Psoas muscle (tissue), 8 donors: ENCODE data around the gene SPTBN5. TPM values are rescaled to one million over a fixed set of nuclear protein-coding genes. Genes with fewer than 3 reads are reported as not detected.

Experiments
- ATAC-seq, 4 donors: fragments of 200-7000 bp; cut with Tn5 transposase; one replicate each; pipeline ENCODE4 v1.9.1; 2020; ENCODE audit warnings: moderate library complexity in 3 of 4, mild to moderate bottlenecking in 2 of 4
- DNase-seq, 2 donors: peaks; one replicate each; pipeline ENCODE4 v3.0.0-alpha.2; 2020
- H3K27ac ChIP-seq: fragments of 200-600 bp; one replicate; pipeline ENCODE4 v1.8.0; 2022
- H3K27me3 ChIP-seq, 3 donors: fragments of 200-600 bp in 1 of 3; one replicate each; pipeline versions ENCODE4 v1.6.1 to v1.8.0; 2013 to 2022; ENCODE audit warnings: low read length in 2 of 3, mild to moderate bottlenecking in 2 of 3, moderate library complexity in 1 of 3; ENCODE audit not compliant: insufficient read depth in 3 of 3
- H3K36me3 ChIP-seq, 2 donors: fragments of 200-600 bp in 1 of 2; one replicate each; pipeline versions ENCODE4 v1.6.1 to v1.8.0; 2013 to 2022; ENCODE audit warnings: low read depth in 1 of 2, mild to moderate bottlenecking in 1 of 2, moderate library complexity in 1 of 2; ENCODE audit not compliant: insufficient read depth in 1 of 2
- H3K4me1 ChIP-seq: fragments of 200-600 bp; one replicate; pipeline ENCODE4 v1.8.0; 2022
- H3K4me3 ChIP-seq: fragments of 200-600 bp; one replicate; pipeline ENCODE4 v1.8.0; 2022; ENCODE audit warnings: mild to moderate bottlenecking
- H3K9me3 ChIP-seq: fragments of 200-600 bp; one replicate; pipeline ENCODE4 v1.8.0; 2022
- CTCF ChIP-seq: fragments of 200-600 bp; IDR thresholded peaks from one replicate; pipeline ENCODE4 v1.8.0; 2022; ENCODE audit warnings: antibody characterized with exemption
- WGBS, 3 donors: extraction: QIAGEN DNeasy Blood & Tissue Kit; methylation state at CpG; one replicate each; pipeline versions ENCODE4 v1.1.6 to v1.1.7; 2013; 5-methylcytosine and 5-hydroxymethylcytosine counted together
- intact Hi-C, 2 donors: fragments of 100-400 bp; cut with DNase I; formaldehyde crosslinking; loops; one replicate each; pipeline versions ENCODE4 v1.11.0 to v1.14.2; 2022
- polyA plus RNA-seq, 3 donors: library from polyadenylated mRNA; stranded (reverse); fragments of 200-250 nt; gene quantifications; one replicate each; pipeline ENCODE4 v1.2.3, GENCODE V29; 2013
- total RNA-seq, 4 donors: library from RNA; stranded (reverse); fragmentation: NEBNext Ultra II Directional in 2 of 4; extraction: Animal tissue kit (Norgen Biotek cat#: 25700) in 2 of 4; gene quantifications; one replicate each; pipeline versions ENCODE4 v1.2.1 to v1.2.4, GENCODE V29; 2021 to 2023
- donor health status: healthy with polysubstance abuse.
- donor health status: DM: no; HTN: no; CAD: no; lungs with moderate emphysema.
- donor health status: Bipolar disorder and iron deficiency.
- donor health status: healthy.
- donor health status: DM: yes; HTN: yes; CAD: no.
- donor health status: DM: no; HTN: no; CAD: no.
- donor health status: DM: no; HTN: no; CAD: no.
- donor health status: DM: yes; HTN: yes; CAD: no.

Gene SPTBN5
- total and polyA plus RNA-seq, 7 donors, result 0.10 to 0.47 (median 0.22) TPM

GRCh38 chr15:41847981-41848380 lies 45.9 kb downstream of the SPTBN5 start:
- intact Hi-C loops, result no loop called here
- peaks cover 0 to 5% (median 0%) of the 10 kb centered on the region in 3 donors for H3K27me3 ChIP-seq
- H3K27ac ChIP-seq, result no peak overlapping the region
- H3K4me3 ChIP-seq, result no peak overlapping the region
- no peak for DNase-seq
- peaks cover 0 to 56% of the 10 kb centered on the region in 2 donors for H3K36me3 ChIP-seq
- WGBS, 3 donors, result 95 to 97% (median 96%) methylated on average over 9 of the region's 9 CpGs
- no peak for TF ChIP-seq CTCF
- no peak for ATAC-seq
- no peaks in the 10 kb centered on the region for H3K4me1 ChIP-seq
- no peaks in the 10 kb centered on the region for H3K9me3 ChIP-seq

- Histone ChIP-seq H3K27ac (no peak overlapping the region), H3K36me3 (peaks cover 0 to 59% of the 10 kb centered on the region in 2 donors), H3K9me3 (no peaks in the 10 kb centered on the region), H3K4me3 (no peak overlapping the region), H3K4me1 (no peaks in the 10 kb centered on the region), H3K27me3 (no peaks in the 10 kb centered on the region)
- DNase-seq (no peak), ATAC-seq (no peak)
- 91 to 93% (median 92%) methylated on average over 13 to 14 of the region's 14 CpGs for WGBS, 3 donors
- TF ChIP-seq CTCF, result no peak
- intact Hi-C loops, result no loop called here
These were observed 46.6 kb downstream of the SPTBN5 start for GRCh38 chr15:41847206-41847605.

GRCh38 chr15:41844814-41845213 lies 49.0 kb downstream of the SPTBN5 start:
- Histone ChIP-seq H3K27ac (no peak overlapping the region), H3K9me3 (no peaks in the 10 kb centered on the region), H3K27me3 (no peaks in the 10 kb centered on the region), H3K36me3 (peaks cover 0 to 76% of the 10 kb centered on the region in 2 donors), H3K4me1 (no peaks in the 10 kb centered on the region), H3K4me3 (no peak overlapping the region)
- intact Hi-C loops, result loop anchor here in 1 of 2 donors (5.0 kb wide), 1 partner anchor 42 kb away; no protein-coding TSS in a partner anchor
- TF ChIP-seq CTCF, result no peak
- 87 to 88% (median 88%) methylated on average over 12 of the region's 12 CpGs for WGBS, 3 donors
- ATAC-seq (no peak), DNase-seq (no peak)

- H3K4me1 ChIP-seq, result peaks cover 12% of the 10 kb centered on the region
- H3K36me3 ChIP-seq, result peaks cover 0 to 73% of the 10 kb centered on the region in 2 donors
- no peaks in the 10 kb centered on the region for H3K9me3 ChIP-seq
- TF ChIP-seq CTCF, result no peak
- WGBS, 3 donors, result 80 to 85% (median 82%) methylated on average over 9 to 10 of the region's 10 CpGs
- no peak for ATAC-seq
- H3K27ac ChIP-seq, result no peak overlapping the region
- no peak overlapping the region for H3K4me3 ChIP-seq
- no peak for DNase-seq
- intact Hi-C loops, result loop anchor here in 1 of 2 donors (5.0 kb wide), 1 partner anchor 44 kb away; no protein-coding TSS in a partner anchor
- no peaks in the 10 kb centered on the region for H3K27me3 ChIP-seq
These were observed 50.3 kb downstream of the SPTBN5 start for GRCh38 chr15:41843571-41843970.

- ATAC-seq (no peak), DNase-seq (no peak)
- Histone ChIP-seq H3K36me3 (peaks cover 0 to 59% of the 10 kb centered on the region in 2 donors), H3K4me3 (no peak overlapping the region), H3K27ac (no peak overlapping the region), H3K27me3 (no peaks in the 10 kb centered on the region), H3K9me3 (no peaks in the 10 kb centered on the region), H3K4me1 (peaks cover 18% of the 10 kb centered on the region)
- WGBS, 3 donors, result 68 to 81% (median 69%) methylated on average over 11 to 12 of the region's 12 CpGs
- intact Hi-C loops, result loop anchor here in 1 of 2 donors (5.0 kb wide), 1 partner anchor 45 kb away; no protein-coding TSS in a partner anchor
- no peak for TF ChIP-seq CTCF
These were observed 51.6 kb downstream of the SPTBN5 start for GRCh38 chr15:41842229-41842628.
